Measurements from ENCODE around the gene LGI4. TPM values are rescaled to one million over a fixed set of nuclear protein-coding genes. Genes with fewer than 3 reads are reported as not detected.
"Not testable (repeated sequence)": the region's sequence is repeated elsewhere in the genome, so short reads cannot be mapped to it uniquely, and the experiment has no call there.

LGI4 gene
- total RNA-seq, 1 experiment from 2014 or later, result 3.2 TPM

DNA sequence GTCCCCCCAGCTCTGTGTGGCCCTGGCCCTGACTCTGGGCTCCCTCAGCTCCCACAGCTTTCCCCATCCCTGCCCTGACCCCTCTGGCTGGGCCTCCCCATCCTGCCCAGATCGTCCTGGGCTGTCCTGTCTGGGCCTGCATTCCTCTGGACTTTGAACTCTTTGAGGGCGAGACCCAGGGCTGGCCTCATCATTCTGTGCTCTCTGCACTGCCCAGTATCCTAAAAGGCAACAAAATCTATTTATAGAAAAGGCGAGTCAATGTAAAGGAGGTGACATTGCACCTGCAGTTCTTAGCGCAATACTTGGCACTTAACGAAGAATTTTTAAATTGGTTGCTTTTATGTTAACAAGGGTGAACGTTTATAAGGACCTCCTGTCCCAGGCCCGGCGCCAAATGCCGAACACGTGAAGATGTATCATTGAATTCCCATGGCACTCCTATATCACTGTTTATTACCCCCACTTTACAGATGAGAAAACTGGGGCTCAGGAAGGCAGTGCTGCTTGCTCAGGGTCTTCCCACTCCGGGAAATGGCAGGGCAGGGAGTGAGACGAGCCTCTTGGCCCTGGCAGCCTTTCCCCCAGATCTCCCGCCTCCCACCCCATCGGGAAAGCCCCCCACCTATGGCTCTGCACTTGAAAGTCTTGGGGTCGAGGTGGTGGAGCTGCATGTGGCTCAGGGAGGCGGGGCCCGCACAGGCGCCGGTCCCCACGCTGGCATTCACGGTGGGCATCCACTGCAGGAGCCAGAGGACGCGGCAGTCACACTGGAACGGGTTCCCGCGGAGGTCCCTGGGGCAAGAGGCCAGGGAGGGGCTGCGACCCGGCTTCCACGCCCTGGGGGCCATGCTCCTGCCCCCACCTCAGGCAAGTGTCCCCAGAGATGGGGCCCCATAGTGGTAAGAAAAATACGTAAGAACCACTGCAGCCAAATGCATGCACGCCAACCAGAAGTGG is 3.8 kb downstream of the LGI4 start:
- no peak overlapping the region for H2AFZ ChIP-seq (ENCODE audit: low read length)
- H3K18ac ChIP-seq (ENCODE audit: insufficient read length, low read depth, low read length), result no peak overlapping the region
- DNase-seq, result no peak
- no peaks in the 10 kb centered on the region; the same call in 1 of the 2 replicates for H3K27me3 ChIP-seq (ENCODE audit: insufficient read depth, low read length)
- H2BK5ac ChIP-seq (ENCODE audit: insufficient read length, low read length), result no peak overlapping the region
- WGBS (ENCODE audit: extremely low coverage, insufficient read length, low lambda C conversion rate), result no CpG with 5 or more reads among the region's 31 CpGs
- TF ChIP-seq CTCF (conservative IDR thresholded peaks at IDR 0.05), result no peak
- H3K23ac ChIP-seq (ENCODE audit: insufficient read length, low read depth, low read length), result no peak overlapping the region
- no peak overlapping the region for H2BK20ac ChIP-seq (ENCODE audit: low read depth, low read length, poor library complexity, severe bottlenecking)
- H3K4me1 Mint-ChIP-seq, result peaks cover 9 to 10% of the 10 kb centered on the region in 2 experiments
- H3K27ac Mint-ChIP-seq, result no peak overlapping the region
- no peaks in the 10 kb centered on the region for H3K79me2 ChIP-seq (ENCODE audit: insufficient read depth, low read length)
- no peak overlapping the region for H3K14ac ChIP-seq (ENCODE audit: insufficient read depth, low read length)
- H3K4ac ChIP-seq (ENCODE audit: low read depth, low read length), result no peak overlapping the region
- no peak overlapping the region for H3K4me2 ChIP-seq (ENCODE audit: insufficient read depth, insufficient read length, low read length)
- H4K91ac ChIP-seq (ENCODE audit: insufficient read length, low read depth, low read length), result no peak overlapping the region
- no peak overlapping the region for H4K8ac ChIP-seq (replicated peaks; ENCODE audit: insufficient read length, low read depth, low read length)
- H2AK5ac ChIP-seq (ENCODE audit: insufficient read length, low read length), result no peak overlapping the region
- no peak overlapping the region for H3K9ac ChIP-seq (ENCODE audit: extremely low read depth, insufficient read length, low read length)
- no peak overlapping the region for H3T11ph ChIP-seq (ENCODE audit: low read length)
- no peak overlapping the region for H3K56ac ChIP-seq (ENCODE audit: insufficient read length, low read depth, low read length)
- H3K23me2 ChIP-seq (ENCODE audit: insufficient read length, low read depth, low read length, poor library complexity, severe bottlenecking), result no peaks in the 10 kb centered on the region
- H4K5ac ChIP-seq (ENCODE audit: insufficient read length, low read depth, low read length), result no peak overlapping the region
- H3K4me1 ChIP-seq (ENCODE audit: insufficient read depth, low read length), result no peaks in the 10 kb centered on the region
- no peak overlapping the region for H3K27ac ChIP-seq (ENCODE audit: insufficient read length, low read depth, low read length)
- H2BK12ac ChIP-seq (ENCODE audit: insufficient read length, low read depth, low read length), result no peak overlapping the region
- H3K9me3 ChIP-seq (ENCODE audit: control insufficient read depth, low read depth, low read length), result no peaks in the 10 kb centered on the region
- H4K20me1 ChIP-seq (ENCODE audit: control insufficient read depth, insufficient read depth, insufficient read length), result no peaks in the 10 kb centered on the region
- no peaks in the 10 kb centered on the region for H3K79me1 ChIP-seq (ENCODE audit: insufficient read depth, low read depth, low read length, poor library complexity, severe bottlenecking)
- H3K9me3 Mint-ChIP-seq, result no peaks in the 10 kb centered on the region; a peak in 1 of 5 replicates
- no peak overlapping the region for H2BK120ac ChIP-seq (ENCODE audit: low read depth, low read length, poor library complexity, severe bottlenecking)
- H3K36me3 Mint-ChIP-seq (ENCODE audit: insufficient read depth in 1 of 3, low read depth in 3 of 3), result no peaks in the 10 kb centered on the region
- peaks cover 10% of the 10 kb centered on the region for H3K27me3 Mint-ChIP-seq (ENCODE audit: low read depth)
- no peak overlapping the region for H3K4me3 Mint-ChIP-seq
- no peak overlapping the region for H2BK15ac ChIP-seq (ENCODE audit: low read depth, low read length)

DNA sequence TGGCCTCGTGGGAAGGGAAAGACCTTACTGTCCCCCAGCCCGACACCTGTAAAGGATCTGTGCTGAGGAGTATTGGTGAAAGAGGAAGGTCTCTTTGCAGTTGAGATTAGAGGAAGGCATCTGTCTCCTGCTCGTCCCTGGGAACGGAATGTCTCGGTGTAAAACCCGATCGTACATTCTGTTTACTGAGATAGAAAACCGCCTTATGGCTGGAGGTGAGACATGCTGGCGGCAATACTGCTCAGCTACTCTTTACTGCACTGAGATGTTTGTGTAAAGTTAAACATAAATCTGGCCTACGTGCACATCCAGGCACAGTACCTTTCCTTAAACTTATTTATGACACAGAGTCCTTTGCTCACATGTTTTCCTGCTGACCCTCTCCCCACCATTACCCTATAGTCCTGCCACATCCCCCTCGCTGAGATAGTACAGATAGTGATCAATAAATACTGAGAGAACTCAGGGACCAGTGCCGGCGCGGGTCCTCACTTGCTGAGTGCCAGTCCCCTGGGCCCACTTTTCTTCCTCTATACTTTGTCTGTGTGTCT is 5.1 kb downstream of the LGI4 start:
- not testable (repeated sequence) for H3K27ac Mint-ChIP-seq; H4K5ac ChIP-seq (ENCODE audit: insufficient read length, low read depth, low read length); H3K18ac ChIP-seq (ENCODE audit: insufficient read length, low read depth, low read length); H3K4me1 Mint-ChIP-seq; H3K79me1 ChIP-seq (ENCODE audit: insufficient read depth, low read depth, low read length, poor library complexity, severe bottlenecking); H4K91ac ChIP-seq (ENCODE audit: insufficient read length, low read depth, low read length); H2BK5ac ChIP-seq (ENCODE audit: insufficient read length, low read length); H3K4me3 Mint-ChIP-seq; H3K79me2 ChIP-seq (ENCODE audit: insufficient read depth, low read length); H3K23ac ChIP-seq (ENCODE audit: insufficient read length, low read depth, low read length); H3K4me1 ChIP-seq (ENCODE audit: insufficient read depth, low read length); H3K9me3 Mint-ChIP-seq; H2BK120ac ChIP-seq (ENCODE audit: low read depth, low read length, poor library complexity, severe bottlenecking); H3K23me2 ChIP-seq (ENCODE audit: insufficient read length, low read depth, low read length, poor library complexity, severe bottlenecking); H3K14ac ChIP-seq (ENCODE audit: insufficient read depth, low read length); H3T11ph ChIP-seq (ENCODE audit: low read length); H3K4me2 ChIP-seq (ENCODE audit: insufficient read depth, insufficient read length, low read length); H2BK12ac ChIP-seq (ENCODE audit: insufficient read length, low read depth, low read length); H2BK20ac ChIP-seq (ENCODE audit: low read depth, low read length, poor library complexity, severe bottlenecking); H2AK5ac ChIP-seq (ENCODE audit: insufficient read length, low read length); H3K36me3 Mint-ChIP-seq (ENCODE audit: insufficient read depth in 1 of 3, low read depth in 3 of 3); H3K27ac ChIP-seq (ENCODE audit: insufficient read length, low read depth, low read length); H3K9ac ChIP-seq (ENCODE audit: extremely low read depth, insufficient read length, low read length); H3K9me3 ChIP-seq (ENCODE audit: control insufficient read depth, low read depth, low read length); DNase-seq; H2AFZ ChIP-seq (ENCODE audit: low read length); H3K4ac ChIP-seq (ENCODE audit: low read depth, low read length); H3K27me3 ChIP-seq (ENCODE audit: insufficient read depth, low read length); H4K8ac ChIP-seq (replicated peaks; ENCODE audit: insufficient read length, low read depth, low read length); H2BK15ac ChIP-seq (ENCODE audit: low read depth, low read length); H3K56ac ChIP-seq (ENCODE audit: insufficient read length, low read depth, low read length); H4K20me1 ChIP-seq (ENCODE audit: control insufficient read depth, insufficient read depth, insufficient read length)
- H3K27me3 Mint-ChIP-seq (ENCODE audit: low read depth), result peaks cover 11% of the 10 kb centered on the region
- no CpG with 5 or more reads among the region's 14 CpGs for WGBS (ENCODE audit: extremely low coverage, insufficient read length, low lambda C conversion rate)
